HepG2 (cell line): ENCODE results near the gene ANO10. TPM values are rescaled to one million over a fixed set of nuclear protein-coding genes. Genes with fewer than 3 reads are reported as not detected.

Experiments
- ATAC-seq: fragments of 200-7000 bp; cut with Tn5 transposase; 3 replicates; pipeline ENCODE4 v1.9.1; 2020; ENCODE audit warnings: mild to moderate bottlenecking, moderate library complexity
- BruUV-seq: library from RNA; stranded (reverse); fragments of 400-500 nt; replicated peaks from 2 replicates; lab custom pipeline; 2021; lab: Mats Ljungman, UMichigan
- CTCF ChIA-PET: fragments of 300-600 bp; formaldehyde crosslinking; extraction: SDS; loops from one replicate; lab custom pipeline; 2021; ENCODE audit warnings: low total read pairs, inconsistent platforms, low intra/inter-chr PET ratio; lab: Yijun Ruan, JAX
- POLR2A ChIA-PET: fragments of 350-600 bp; sonication (Branson Sonifier 250); formaldehyde crosslinking; loops from one replicate; lab custom pipeline; 2020; ENCODE audit warnings: antibody characterized with exemption, inconsistent platforms; lab: Yijun Ruan, JAX
- DNase-seq: peaks from one replicate; pipeline ENCODE4 v3.0.0-alpha.2; 2015; ENCODE audit warnings: low spot score
- FAIRE-seq: peaks from 3 replicates; lab custom pipeline; 2011; peaks lifted over from hg19 to GRCh38; lab: Jason Lieb, UNC
- H2AFZ ChIP-seq: one replicate; pipeline ENCODE4 v1.6.1; 2011; ENCODE audit warnings: low read length, inconsistent platforms
- H3K27ac ChIP-seq: fragments of 300-600 bp; 3 replicates; pipeline ENCODE4 v1.8.0; 2011; ENCODE audit warnings: mixed run types, mild to moderate bottlenecking, mixed read lengths, low read length, inconsistent platforms; ENCODE audit not compliant: insufficient read depth; ENCODE audit errors: extremely low read length
- H3K27me3 ChIP-seq, 2 experiments: fragments of 200-600 bp in 1 of 2; 2 replicates in 1 of 2; 3 replicates in 1 of 2; pipeline versions ENCODE4 v1.6.0 to v1.8.0; 2011; ENCODE audit warnings: low read length in 2 of 2, mild to moderate bottlenecking in 2 of 2, moderate library complexity in 2 of 2, inconsistent platforms in 1 of 2; ENCODE audit not compliant: insufficient read depth in 2 of 2, control insufficient read depth in 1 of 2
- H3K36me3 ChIP-seq, 2 experiments: fragments of 200-600 bp in 1 of 2; replicated peaks in 1 of 2; 2 replicates in 1 of 2; 3 replicates in 1 of 2; pipeline versions ENCODE4 v1.5.1 to v1.8.0; 2011; ENCODE audit warnings: low read length in 2 of 2, inconsistent platforms in 1 of 2; ENCODE audit not compliant: insufficient read depth in 2 of 2, control insufficient read depth in 1 of 2
- H3K4me1 ChIP-seq: 2 replicates; pipeline ENCODE4 v1.5.1; 2012; ENCODE audit warnings: low read length, inconsistent platforms; ENCODE audit not compliant: insufficient read depth
- H3K4me2 ChIP-seq: 2 replicates; pipeline ENCODE4 v1.6.0; 2011; ENCODE audit warnings: low read depth, low read length, inconsistent platforms
- H3K4me3 ChIP-seq, 3 experiments: fragments of 200-600 bp in 1 of 3; sonication (generic), shearing (Covaris generic) in 1 of 3; replicated peaks in 1 of 3; 2 replicates each; pipeline ENCODE4 v1.5.1; 2011 to 2016; ENCODE audit warnings: low read length in 3 of 3, inconsistent platforms in 2 of 3, low read depth in 2 of 3, mild to moderate bottlenecking in 2 of 3, control low read depth in 1 of 3, mixed read lengths in 1 of 3; ENCODE audit not compliant: insufficient read depth in 1 of 3
- H3K79me2 ChIP-seq: one replicate; pipeline ENCODE4 v1.6.1; 2011; ENCODE audit warnings: low read length, inconsistent platforms; ENCODE audit not compliant: insufficient read depth
- H3K9ac ChIP-seq: 2 replicates; pipeline ENCODE4 v1.6.0; 2011; ENCODE audit warnings: mild to moderate bottlenecking, low read depth, low read length, inconsistent platforms; ENCODE audit not compliant: insufficient read depth
- H3K9me3 ChIP-seq: 2 replicates; pipeline ENCODE4 v1.5.1; 2012; ENCODE audit warnings: mild to moderate bottlenecking, low read length
- H4K20me1 ChIP-seq: 2 replicates; pipeline ENCODE4 v1.6.0; 2011; ENCODE audit warnings: inconsistent platforms, mild to moderate bottlenecking, low read length, moderate library complexity; ENCODE audit not compliant: insufficient read depth
- CEBPG ChIP-seq: IDR thresholded peaks from 2 replicates; pipeline ENCODE4 v1.6.1; 2016
- DZIP1 ChIP-seq: sonication (generic); formaldehyde crosslinking; IDR thresholded peaks from 2 replicates; pipeline ENCODE4 v1.5.0; 2020; ENCODE audit warnings: mild to moderate bottlenecking, missing genetic modification reagents
- FOSL2 ChIP-seq: sonication (generic); formaldehyde crosslinking; IDR thresholded peaks from 2 replicates; pipeline ENCODE4 v1.4.0; 2020; ENCODE audit warnings: missing genetic modification reagents
- NFE2 ChIP-seq: sonication (generic); formaldehyde crosslinking; IDR thresholded peaks from 2 replicates; pipeline ENCODE4 v1.4.0; 2020; ENCODE audit warnings: missing genetic modification reagents
- NFE2L2 ChIP-seq: fragments of 150-350 bp; IDR thresholded peaks from 2 replicates; pipeline ENCODE4 v1.6.1; 2014; ENCODE audit warnings: low read length
- SP5 ChIP-seq: IDR thresholded peaks from 2 replicates; pipeline ENCODE4 v1.6.1; 2016; ENCODE audit warnings: low read depth, borderline replicate concordance
- THAP9 ChIP-seq: sonication (generic); formaldehyde crosslinking; IDR thresholded peaks from 2 replicates; pipeline ENCODE4; 2020; ENCODE audit warnings: missing genetic modification reagents, mild to moderate bottlenecking, borderline replicate concordance
- TOPORS ChIP-seq: sonication (generic); formaldehyde crosslinking; IDR thresholded peaks from 2 replicates; pipeline ENCODE4 v1.8.0; 2023; ENCODE audit warnings: mild to moderate bottlenecking, missing genetic modification reagents
- TP53 ChIP-seq: sonication (generic); formaldehyde crosslinking; conservative IDR thresholded peaks from 2 replicates; pipeline ENCODE4 v1.4.0; 2020; ENCODE audit warnings: missing genetic modification reagents
- ZNF564 ChIP-seq: sonication (generic); formaldehyde crosslinking; IDR thresholded peaks from 2 replicates; pipeline ENCODE4 v1.8.1; 2023; ENCODE audit warnings: mild to moderate bottlenecking, missing genetic modification reagents
- ZNF660 ChIP-seq: sonication (generic); formaldehyde crosslinking; IDR thresholded peaks from 2 replicates; pipeline ENCODE4 v1.5.1; 2020; ENCODE audit warnings: mild to moderate bottlenecking, low read depth, missing genetic modification reagents, borderline replicate concordance
- ZNF747 ChIP-seq: sonication (generic); formaldehyde crosslinking; IDR thresholded peaks from 2 replicates; pipeline ENCODE4 v1.8.1; 2023; ENCODE audit warnings: missing genetic modification reagents, mild to moderate bottlenecking, borderline replicate concordance
- WGBS: methylation state at CpG from one replicate; pipeline ENCODE4 v1.1.6; 2017; ENCODE audit warnings: low lambda C conversion rate; 5-methylcytosine and 5-hydroxymethylcytosine counted together
- in situ Hi-C: cut with HindIII; loops from 2 replicates; pipeline ENCODE4 v1.10.0; 2017; ENCODE audit warnings: low pct_unique_long_range_greater_than_20kb; ENCODE audit not compliant: extremely low pct_ligation_motif_present
- intact Hi-C: fragments of 100-400 bp; cut with micrococcal nuclease; formaldehyde crosslinking; loops from one replicate; pipeline ENCODE4 v1.10.0; 2022; ENCODE audit not compliant: unreplicated experiment
- polyA plus RNA-seq, 8 experiments: library from polyadenylated mRNA; depleted of rRNA in 3 of 8; stranded (reverse) in 7 of 8; unstranded in 1 of 8; fragments of >200 nt; fragmentation: Illumina TruSeq in 4 of 8; extraction: Trizol in 4 of 8; gene quantifications; 2 replicates each; pipeline versions ENCODE4 v1.2.1 to v1.2.3, GENCODE V29; 2011 to 2016; ENCODE audit warnings: low read depth in 4 of 8, missing spikeins in 1 of 8, mixed read lengths in 1 of 8; ENCODE audit not compliant: insufficient read depth in 1 of 8
- total RNA-seq, 5 experiments: library from RNA; depleted of rRNA; stranded (reverse); fragments of >200 nt; fragmentation: Illumina TruSeq; extraction: Trizol; gene quantifications; 2 replicates each; pipeline ENCODE4 v1.2.3, GENCODE V29; 2016; ENCODE audit warnings: low read depth in 1 of 5
- TF ChIP-seq, protein P1 (sequence below): sonication (generic); formaldehyde crosslinking; IDR thresholded peaks from 2 replicates; pipeline ENCODE4 v1.5.0; 2020; ENCODE audit warnings: missing genetic modification reagents

Gene ANO10
- total and polyA plus RNA-seq, 2 of the 13 experiments (the other 11 are each of a cell fraction or from before 2014, with no cell fraction given): 10.4 to 13.1 TPM

DNA sequence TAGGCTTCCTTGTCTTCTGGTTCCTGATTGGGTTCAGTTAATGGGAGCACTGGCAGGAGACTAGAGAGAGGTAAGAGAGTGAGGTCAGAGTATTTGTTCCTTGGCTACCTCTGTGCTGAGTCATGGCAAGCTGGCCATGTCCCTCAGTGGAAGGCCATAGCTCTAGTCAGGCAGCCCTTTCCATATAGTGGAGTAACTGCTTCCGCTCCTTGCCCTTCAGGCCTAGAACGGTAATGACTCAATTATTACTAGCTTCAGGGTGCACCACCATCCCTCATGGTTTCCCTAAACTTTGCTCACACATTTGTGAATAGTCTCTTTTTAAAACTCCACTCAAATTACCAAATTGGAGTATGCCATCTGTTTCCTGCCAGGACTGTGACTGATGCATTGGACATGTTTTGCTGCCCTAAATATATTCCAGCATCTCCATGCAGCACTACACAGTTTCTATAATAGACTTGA lies 10.5 kb upstream of the ANO10 start:
- FAIRE-seq (no peak), ATAC-seq (peak; percentile 56; the same call in 2 of the 3 replicates), DNase-seq (no peak)
- no peaks in the 10 kb centered on the region for H3K36me3 ChIP-seq
- no peaks in the 10 kb centered on the region for H3K9me3 ChIP-seq
- no TSS peak for BruUV-seq
- H2AFZ ChIP-seq: no peak overlapping the region
- TF ChIP-seq FOSL2 (peak; percentile 66), THAP9 (CRISPR knock-in tag) (no peak), NFE2L2 (peak; percentile 68; the same call in 1 of the 2 replicates), ZNF564 (no peak), TP53 (CRISPR knock-in tag) (no peak), DZIP1 (no peak), SP5 (CRISPR knock-in tag) (no peak), ZNF660 (CRISPR knock-in tag) (no peak), ZNF747 (CRISPR knock-in tag) (no peak), CEBPG (no peak), NFE2 (CRISPR knock-in tag) (peak; percentile 66; the same call in 1 of the 2 replicates), TOPORS (CRISPR knock-in tag) (no peak)
- TF ChIP-seq, protein P1, sequence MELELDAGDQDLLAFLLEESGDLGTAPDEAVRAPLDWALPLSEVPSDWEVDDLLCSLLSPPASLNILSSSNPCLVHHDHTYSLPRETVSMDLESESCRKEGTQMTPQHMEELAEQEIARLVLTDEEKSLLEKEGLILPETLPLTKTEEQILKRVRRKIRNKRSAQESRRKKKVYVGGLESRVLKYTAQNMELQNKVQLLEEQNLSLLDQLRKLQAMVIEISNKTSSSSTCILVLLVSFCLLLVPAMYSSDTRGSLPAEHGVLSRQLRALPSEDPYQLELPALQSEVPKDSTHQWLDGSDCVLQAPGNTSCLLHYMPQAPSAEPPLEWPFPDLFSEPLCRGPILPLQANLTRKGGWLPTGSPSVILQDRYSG: no peak
- no peak overlapping the region for H3K4me2 ChIP-seq
- no peaks in the 10 kb centered on the region for H3K79me2 ChIP-seq
- ChIA-PET CTCF (no interaction called here), POLR2A (no interaction called here)
- no peaks in the 10 kb centered on the region for H4K20me1 ChIP-seq
- in situ Hi-C loops (loop anchor here (10.0 kb wide), 1 partner anchor 88 kb away; no protein-coding TSS in a partner anchor), intact Hi-C loops (no loop called here)
- H3K4me3 ChIP-seq: no peak overlapping the region
- WGBS: 59% methylated on average over 2 of the region's 2 CpGs
- H3K27ac ChIP-seq: no peak overlapping the region
- no peaks in the 10 kb centered on the region for H3K27me3 ChIP-seq
- H3K4me1 ChIP-seq: no peaks in the 10 kb centered on the region
- H3K9ac ChIP-seq: no peak overlapping the region
